CD8-positive, alpha-beta memory T cell (primary cell): Measurements from ENCODE around the gene CCBE1. TPM values are rescaled to one million over a fixed set of nuclear protein-coding genes. Genes with fewer than 3 reads are reported as not detected.
"Not testable (repeated sequence)": the region's sequence is repeated elsewhere in the genome, so short reads cannot be mapped to it uniquely, and the experiment has no call there.

Experiments used
- CTCF ChIA-PET: fragments of 350-600 bp; sonication (Branson Sonifier 250); formaldehyde crosslinking; loops from one replicate; lab custom pipeline; 2021; ENCODE audit warnings: antibody characterized with exemption; lab: Charles Lee
- POLR2A ChIA-PET: fragments of 350-600 bp; sonication (Branson Sonifier 250); formaldehyde crosslinking; loops from one replicate; lab custom pipeline; 2021; ENCODE audit warnings: antibody characterized with exemption; lab: Charles Lee
- DNase-seq, 5 donors: peaks; one replicate each; pipeline versions ENCODE4 v3.0.0 to v3.0.0-alpha.2; 2020 to 2022; ENCODE audit warnings: mixed read lengths in 1 of 5
- H3K27ac ChIP-seq: one replicate; pipeline ENCODE4 v1.7.0; 2013; ENCODE audit warnings: low read depth, mild to moderate bottlenecking, low read length, moderate library complexity
- H3K27me3 ChIP-seq: 2 replicates; pipeline ENCODE4 v1.7.0; 2013; ENCODE audit warnings: low read length, mild to moderate bottlenecking; ENCODE audit not compliant: insufficient read depth, poor library complexity, severe bottlenecking
- H3K36me3 ChIP-seq: 2 replicates; pipeline ENCODE4 v1.7.0; 2013; ENCODE audit warnings: mild to moderate bottlenecking, low read length, moderate library complexity; ENCODE audit not compliant: insufficient read depth
- H3K4me1 ChIP-seq: 2 replicates; pipeline ENCODE4 v1.7.0; 2013; ENCODE audit warnings: mild to moderate bottlenecking, low read length, moderate library complexity; ENCODE audit not compliant: insufficient read depth
- H3K4me3 ChIP-seq: 2 replicates; pipeline ENCODE4 v1.7.0; 2013; ENCODE audit warnings: mild to moderate bottlenecking, low read length
- H3K9me3 ChIP-seq: 2 replicates; pipeline ENCODE4 v1.7.0; 2013; ENCODE audit warnings: mild to moderate bottlenecking, low read length
- H3K27ac Mint-ChIP-seq, 8 donors: one replicate each; pipeline ENCODE4 v1.8.0; 2020 to 2021; ENCODE audit warnings: mixed read lengths in 8 of 8, mild to moderate bottlenecking in 6 of 8, inconsistent platforms in 3 of 8, moderate library complexity in 3 of 8
- H3K27me3 Mint-ChIP-seq, 2 donors: one replicate each; pipeline ENCODE4 v1.8.0; 2020 to 2021; ENCODE audit warnings: mixed read lengths in 2 of 2, mild to moderate bottlenecking in 1 of 2, moderate library complexity in 1 of 2
- H3K36me3 Mint-ChIP-seq, 3 donors: one replicate each; pipeline ENCODE4 v1.8.0; 2020 to 2021; ENCODE audit warnings: mixed read lengths in 3 of 3, inconsistent platforms in 1 of 3, mild to moderate bottlenecking in 1 of 3
- H3K4me1 Mint-ChIP-seq, 3 donors: one replicate each; pipeline ENCODE4 v1.8.0; 2020 to 2021; ENCODE audit warnings: mixed read lengths in 3 of 3, inconsistent platforms in 1 of 3, mild to moderate bottlenecking in 1 of 3
- H3K4me3 Mint-ChIP-seq, 7 donors: one replicate each; pipeline ENCODE4 v1.8.0; 2020 to 2021; ENCODE audit warnings: mixed read lengths in 7 of 7, mild to moderate bottlenecking in 6 of 7, moderate library complexity in 4 of 7, inconsistent platforms in 2 of 7
- H3K9me3 Mint-ChIP-seq, 5 donors: one replicate each; pipeline ENCODE4 v1.8.0; 2020 to 2022; ENCODE audit warnings: mixed read lengths in 5 of 5, mild to moderate bottlenecking in 3 of 5, moderate library complexity in 2 of 5, inconsistent platforms in 1 of 5
- polyA plus RNA-seq: library from polyadenylated mRNA; unstranded; fragments of 300-500 nt; fragmentation: Illumina TruSeq; gene quantifications from one replicate; pipeline ENCODE4 v1.2.3, GENCODE V29; 2021
- total RNA-seq, 2 experiments: library from RNA; stranded (reverse); gene quantifications; one replicate each; pipeline ENCODE4 v1.2.3, GENCODE V29; 2021

CCBE1 gene
- total and polyA plus RNA-seq, 3 experiments from 2014 or later: not detected

- Histone ChIP-seq H3K4me1 (no peaks in the 10 kb centered on the region), H3K36me3 (no peaks in the 10 kb centered on the region), H3K27me3 (no peaks in the 10 kb centered on the region), H3K27ac (no peak overlapping the region), H3K9me3 (no peaks in the 10 kb centered on the region), H3K4me3 (no peak overlapping the region)
- ChIA-PET CTCF (no interaction called here), POLR2A (no interaction called here)
- peaks cover 0 to 6% (median 0%) of the 10 kb centered on the region in 5 donors for H3K9me3 Mint-ChIP-seq
- no peak overlapping the region for H3K27ac Mint-ChIP-seq
- DNase-seq: no peak
- no peaks in the 10 kb centered on the region for H3K36me3 Mint-ChIP-seq
- peaks cover 0 to 2% of the 10 kb centered on the region in 2 donors for H3K27me3 Mint-ChIP-seq
- H3K4me3 Mint-ChIP-seq: no peak overlapping the region
- H3K4me1 Mint-ChIP-seq: no peaks in the 10 kb centered on the region
These were observed 24.0 kb upstream of the CCBE1 start for GRCh38 chr18:59721211-59721610.

- H3K4me3 ChIP-seq: no peak overlapping the region
- no peak for DNase-seq
- no peaks in the 10 kb centered on the region for H3K36me3 ChIP-seq
- no peaks in the 10 kb centered on the region for H3K27me3 ChIP-seq
- Mint-ChIP-seq H3K27me3 (peaks cover under 1 to 3% of the 10 kb centered on the region in 2 donors), H3K4me3 (no peak overlapping the region), H3K36me3 (no peaks in the 10 kb centered on the region), H3K4me1 (no peaks in the 10 kb centered on the region), H3K27ac (no peak overlapping the region), H3K9me3 (peaks cover 0 to 6% (median 0%) of the 10 kb centered on the region in 5 donors)
- no peak overlapping the region for H3K27ac ChIP-seq
- CTCF ChIA-PET: no interaction called here
- POLR2A ChIA-PET: no interaction called here
- H3K4me1 ChIP-seq: no peaks in the 10 kb centered on the region
- H3K9me3 ChIP-seq: no peaks in the 10 kb centered on the region
These were observed 22.4 kb upstream of the CCBE1 start for GRCh38 chr18:59719544-59720181.

GRCh38 chr18:59718464-59719157 lies 21.4 kb upstream of the CCBE1 start:
- no peaks in the 10 kb centered on the region for H3K27me3 ChIP-seq
- ChIA-PET POLR2A (no interaction called here), CTCF (no interaction called here)
- H3K4me1 Mint-ChIP-seq: no peaks in the 10 kb centered on the region
- H3K36me3 ChIP-seq: no peaks in the 10 kb centered on the region
- H3K4me3 ChIP-seq: no peak overlapping the region
- H3K9me3 ChIP-seq: no peaks in the 10 kb centered on the region
- no peaks in the 10 kb centered on the region for H3K36me3 Mint-ChIP-seq
- no peak overlapping the region for H3K4me3 Mint-ChIP-seq
- no peak for DNase-seq
- peaks cover 2 to 3% of the 10 kb centered on the region in 2 donors for H3K27me3 Mint-ChIP-seq
- no peak overlapping the region for H3K27ac Mint-ChIP-seq
- no peaks in the 10 kb centered on the region for H3K4me1 ChIP-seq
- peaks cover 0 to 7% (median 2%) of the 10 kb centered on the region in 5 donors for H3K9me3 Mint-ChIP-seq
- no peak overlapping the region for H3K27ac ChIP-seq

GRCh38 chr18:59718108-59718463 lies 20.9 kb upstream of the CCBE1 start:
- no peaks in the 10 kb centered on the region for H3K4me1 ChIP-seq
- H3K27ac ChIP-seq: no peak overlapping the region
- peaks cover 2 to 3% of the 10 kb centered on the region in 2 donors for H3K27me3 Mint-ChIP-seq

DNA sequence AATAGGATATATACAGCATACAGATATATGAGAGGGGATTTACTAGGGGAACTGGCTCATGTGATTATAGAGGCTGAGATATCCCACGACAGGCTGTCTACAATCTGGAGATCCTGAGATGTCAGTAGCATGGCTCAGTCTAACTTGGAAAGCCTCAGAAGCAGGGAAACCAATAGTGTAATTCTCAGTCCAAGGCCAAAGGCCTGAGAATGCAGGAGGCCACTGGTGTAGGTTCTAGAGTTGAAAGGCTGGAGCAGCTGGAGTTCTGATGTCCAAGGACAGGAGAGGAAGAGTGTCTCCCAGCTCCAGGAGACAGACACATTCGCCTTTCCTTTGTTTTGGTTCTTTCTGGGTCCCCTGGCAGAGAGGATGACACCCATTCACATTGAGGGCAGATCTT lies 20.1 kb upstream of the CCBE1 start:
- CTCF ChIA-PET: no interaction called here
- H3K27ac ChIP-seq: no peak overlapping the region
- H3K9me3 Mint-ChIP-seq: peaks cover 0 to 7% (median 5%) of the 10 kb centered on the region in 5 donors
- no peaks in the 10 kb centered on the region for H3K9me3 ChIP-seq
- H3K36me3 Mint-ChIP-seq: no peaks in the 10 kb centered on the region
- no peaks in the 10 kb centered on the region for H3K4me1 Mint-ChIP-seq
- H3K36me3 ChIP-seq: no peaks in the 10 kb centered on the region
- no peak for DNase-seq
- peaks cover 2 to 3% of the 10 kb centered on the region in 2 donors for H3K27me3 Mint-ChIP-seq
- H3K4me1 ChIP-seq: no peaks in the 10 kb centered on the region
- no peak overlapping the region for H3K27ac Mint-ChIP-seq
- H3K4me3 ChIP-seq: no peak overlapping the region
- no peak overlapping the region for H3K4me3 Mint-ChIP-seq
- POLR2A ChIA-PET: no interaction called here
- no peaks in the 10 kb centered on the region for H3K27me3 ChIP-seq

More at GRCh38 chr18:59718108-59718463, 20.9 kb upstream of the CCBE1 start:
- Histone ChIP-seq H3K9me3 (no peaks in the 10 kb centered on the region), H3K4me3 (no peak overlapping the region), H3K27me3 (no peaks in the 10 kb centered on the region), H3K36me3 (no peaks in the 10 kb centered on the region)
- H3K4me1 Mint-ChIP-seq: no peaks in the 10 kb centered on the region
- ChIA-PET POLR2A (no interaction called here), CTCF (no interaction called here)
- H3K4me3 Mint-ChIP-seq: no peak overlapping the region
- DNase-seq: no peak
- H3K27ac Mint-ChIP-seq: no peak overlapping the region
- H3K36me3 Mint-ChIP-seq: no peaks in the 10 kb centered on the region
- H3K9me3 Mint-ChIP-seq: peaks cover 0 to 7% (median 2%) of the 10 kb centered on the region in 5 donors

DNA sequence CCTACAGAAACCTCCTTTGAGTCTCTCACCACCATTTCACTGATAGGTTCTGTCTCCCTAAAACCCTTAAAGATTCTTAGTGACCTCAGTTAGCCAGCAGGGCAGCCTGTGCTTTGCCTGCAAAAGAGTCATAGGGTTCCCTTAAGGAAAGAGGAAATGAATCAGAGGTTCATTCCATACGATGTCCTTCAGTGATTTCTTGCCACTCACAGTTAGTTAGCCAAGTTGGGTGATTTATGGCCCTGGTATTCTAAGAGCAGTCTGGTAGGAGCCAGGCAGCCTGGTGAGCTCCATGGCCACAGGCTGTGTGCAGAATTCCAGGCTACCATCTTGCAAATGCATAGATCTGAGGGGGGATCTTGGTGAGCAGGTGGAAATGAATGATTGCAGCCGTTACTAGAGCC lies 18.7 kb upstream of the CCBE1 start:
- Histone ChIP-seq H3K27me3 (no peaks in the 10 kb centered on the region), H3K9me3 (no peaks in the 10 kb centered on the region), H3K4me1 (no peaks in the 10 kb centered on the region), H3K4me3 (no peak overlapping the region), H3K27ac (no peak overlapping the region), H3K36me3 (no peaks in the 10 kb centered on the region)
- no peak for DNase-seq
- ChIA-PET POLR2A (no interaction called here), CTCF (no interaction called here)
- no peak overlapping the region for H3K27ac Mint-ChIP-seq
- H3K36me3 Mint-ChIP-seq: no peaks in the 10 kb centered on the region
- peaks cover 0 to 7% (median 6%) of the 10 kb centered on the region in 5 donors for H3K9me3 Mint-ChIP-seq
- H3K4me3 Mint-ChIP-seq: no peak overlapping the region
- no peaks in the 10 kb centered on the region for H3K4me1 Mint-ChIP-seq
- H3K27me3 Mint-ChIP-seq: peaks cover 2 to 3% of the 10 kb centered on the region in 2 donors

GRCh38 chr18:59715445-59715844 lies 18.2 kb upstream of the CCBE1 start:
- H3K4me3 ChIP-seq: no peak overlapping the region
- no peaks in the 10 kb centered on the region for H3K36me3 Mint-ChIP-seq
- ChIA-PET POLR2A (no interaction called here), CTCF (no interaction called here)
- DNase-seq: no peak
- no peaks in the 10 kb centered on the region for H3K36me3 ChIP-seq
- peaks cover 2 to 3% of the 10 kb centered on the region in 2 donors for H3K27me3 Mint-ChIP-seq
- H3K27ac ChIP-seq: no peak overlapping the region
- H3K4me1 Mint-ChIP-seq: no peaks in the 10 kb centered on the region
- no peak overlapping the region for H3K27ac Mint-ChIP-seq
- no peaks in the 10 kb centered on the region for H3K27me3 ChIP-seq
- peaks cover 0 to 10% (median 6%) of the 10 kb centered on the region in 5 donors for H3K9me3 Mint-ChIP-seq
- H3K9me3 ChIP-seq: no peaks in the 10 kb centered on the region
- H3K4me3 Mint-ChIP-seq: no peak overlapping the region
- no peaks in the 10 kb centered on the region for H3K4me1 ChIP-seq

DNA sequence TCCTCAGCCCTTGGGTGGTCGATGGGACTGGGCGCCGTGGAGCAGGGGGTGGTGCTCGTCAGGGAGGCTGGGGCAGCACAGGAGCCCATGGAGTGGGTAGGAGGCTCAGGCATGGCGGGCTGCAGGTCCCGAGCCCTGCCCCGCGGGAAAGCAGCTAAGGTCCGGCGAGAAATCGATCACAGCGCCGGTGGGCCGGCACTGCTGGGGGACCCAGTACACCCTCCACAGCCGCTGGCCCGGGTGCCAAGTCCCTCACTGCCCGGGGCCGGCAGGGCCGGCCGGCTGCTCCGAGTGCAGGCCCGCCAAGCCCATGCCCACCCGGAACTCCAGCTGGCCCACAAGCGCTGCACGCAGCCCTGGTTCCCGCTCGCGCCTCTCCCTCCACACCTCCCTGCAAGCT lies 16.9 kb upstream of the CCBE1 start:
- H3K4me1 Mint-ChIP-seq, CTCF ChIA-PET, H3K27me3 ChIP-seq, H3K9me3 ChIP-seq, POLR2A ChIA-PET, H3K4me3 Mint-ChIP-seq, DNase-seq, H3K36me3 Mint-ChIP-seq, H3K4me3 ChIP-seq, H3K27me3 Mint-ChIP-seq, H3K4me1 ChIP-seq, H3K36me3 ChIP-seq, H3K27ac ChIP-seq, H3K27ac Mint-ChIP-seq: not testable (repeated sequence)
- peaks cover 0 to 13% (median 8%) of the 10 kb centered on the region in 5 donors for H3K9me3 Mint-ChIP-seq
